ENCODE measurements around the gene SP9.

The SP9 gene

GRCh38 chr2:174326161-174327020 is 8.4 kb upstream of the SP9 start:
- DNase-seq (ENCODE audit: insufficient read length, low spot score) (no peak), FAIRE-seq (peak; percentile 20)
- TF ChIP-seq SPI1 (IDR thresholded peaks at IDR 0.05; ENCODE audit: low read depth, low read length) = no peak
- no peak for TF ChIP-seq POLR2A (IDR thresholded peaks at IDR 0.05; ENCODE audit: low read depth, low read length)
- TF ChIP-seq TAF1 (IDR thresholded peaks at IDR 0.05; ENCODE audit: low read depth, low read length) = no peak
- no peak for TF ChIP-seq POU2F2 (IDR thresholded peaks at IDR 0.05; ENCODE audit: low read depth, low read length)
- no peak for TF ChIP-seq PAX5 (IDR thresholded peaks at IDR 0.05; ENCODE audit: insufficient read depth, low read length, severe bottlenecking)
- TF ChIP-seq POLR2AphosphoS5 (IDR thresholded peaks at IDR 0.05; ENCODE audit: low read depth, low read length) = no peak

GRCh38 chr2:174327021-174327840 is 7.5 kb upstream of the SP9 start:
- no peak for DNase-seq (ENCODE audit: insufficient read length, low spot score)
- TF ChIP-seq SPI1 (IDR thresholded peaks at IDR 0.05; ENCODE audit: low read depth, low read length) = no peak
- no peak for TF ChIP-seq POLR2A (IDR thresholded peaks at IDR 0.05; ENCODE audit: low read depth, low read length)
- no peak for TF ChIP-seq POLR2AphosphoS5 (IDR thresholded peaks at IDR 0.05; ENCODE audit: low read depth, low read length)
- no peak for TF ChIP-seq POU2F2 (IDR thresholded peaks at IDR 0.05; ENCODE audit: low read depth, low read length)
- no peak for TF ChIP-seq PAX5 (IDR thresholded peaks at IDR 0.05; ENCODE audit: insufficient read depth, low read length, severe bottlenecking)
- TF ChIP-seq TAF1 (IDR thresholded peaks at IDR 0.05; ENCODE audit: low read depth, low read length) = no peak
- peak; percentile 35 for FAIRE-seq

GRCh38 chr2:174327841-174328113 is 7.0 kb upstream of the SP9 start:
- no peak for DNase-seq (ENCODE audit: insufficient read length, low spot score)
- TF ChIP-seq TAF1 (IDR thresholded peaks at IDR 0.05; ENCODE audit: low read depth, low read length) (no peak), POLR2AphosphoS5 (IDR thresholded peaks at IDR 0.05; ENCODE audit: low read depth, low read length) (no peak), POLR2A (IDR thresholded peaks at IDR 0.05; ENCODE audit: low read depth, low read length) (no peak), SPI1 (IDR thresholded peaks at IDR 0.05; ENCODE audit: low read depth, low read length) (no peak), POU2F2 (IDR thresholded peaks at IDR 0.05; ENCODE audit: low read depth, low read length) (no peak), PAX5 (IDR thresholded peaks at IDR 0.05; ENCODE audit: insufficient read depth, low read length, severe bottlenecking) (no peak)
- FAIRE-seq = no peak

- TF ChIP-seq POLR2A (IDR thresholded peaks at IDR 0.05; ENCODE audit: low read depth, low read length) (no peak), TAF1 (IDR thresholded peaks at IDR 0.05; ENCODE audit: low read depth, low read length) (no peak), SPI1 (IDR thresholded peaks at IDR 0.05; ENCODE audit: low read depth, low read length) (no peak), POU2F2 (IDR thresholded peaks at IDR 0.05; ENCODE audit: low read depth, low read length) (no peak), POLR2AphosphoS5 (IDR thresholded peaks at IDR 0.05; ENCODE audit: low read depth, low read length) (no peak), PAX5 (IDR thresholded peaks at IDR 0.05; ENCODE audit: insufficient read depth, low read length, severe bottlenecking) (no peak)
- no peak for DNase-seq (ENCODE audit: insufficient read length, low spot score)
- no peak for FAIRE-seq
Measured at GRCh38 chr2:174328114-174328960, 6.4 kb upstream of the SP9 start.

GRCh38 chr2:174328961-174329715 is 5.6 kb upstream of the SP9 start:
- FAIRE-seq (no peak), DNase-seq (ENCODE audit: insufficient read length, low spot score) (no peak)
- no peak for TF ChIP-seq SPI1 (IDR thresholded peaks at IDR 0.05; ENCODE audit: low read depth, low read length)
- TF ChIP-seq POU2F2 (IDR thresholded peaks at IDR 0.05; ENCODE audit: low read depth, low read length) = no peak
- TF ChIP-seq TAF1 (IDR thresholded peaks at IDR 0.05; ENCODE audit: low read depth, low read length) = no peak
- no peak for TF ChIP-seq PAX5 (IDR thresholded peaks at IDR 0.05; ENCODE audit: insufficient read depth, low read length, severe bottlenecking)
- TF ChIP-seq POLR2A (IDR thresholded peaks at IDR 0.05; ENCODE audit: low read depth, low read length) = no peak
- no peak for TF ChIP-seq POLR2AphosphoS5 (IDR thresholded peaks at IDR 0.05; ENCODE audit: low read depth, low read length)

- FAIRE-seq (no peak), DNase-seq (ENCODE audit: insufficient read length, low spot score) (no peak)
- TF ChIP-seq POU2F2 (IDR thresholded peaks at IDR 0.05; ENCODE audit: low read depth, low read length) (no peak), POLR2A (IDR thresholded peaks at IDR 0.05; ENCODE audit: low read depth, low read length) (no peak), TAF1 (IDR thresholded peaks at IDR 0.05; ENCODE audit: low read depth, low read length) (no peak), PAX5 (IDR thresholded peaks at IDR 0.05; ENCODE audit: insufficient read depth, low read length, severe bottlenecking) (no peak), POLR2AphosphoS5 (IDR thresholded peaks at IDR 0.05; ENCODE audit: low read depth, low read length) (no peak), SPI1 (IDR thresholded peaks at IDR 0.05; ENCODE audit: low read depth, low read length) (no peak)
Measured at GRCh38 chr2:174330945-174331594, 3.7 kb upstream of the SP9 start.

- no peak for TF ChIP-seq POLR2A (IDR thresholded peaks at IDR 0.05; ENCODE audit: low read depth, low read length)
- no peak for TF ChIP-seq POU2F2 (IDR thresholded peaks at IDR 0.05; ENCODE audit: low read depth, low read length)
- TF ChIP-seq PAX5 (IDR thresholded peaks at IDR 0.05; ENCODE audit: insufficient read depth, low read length, severe bottlenecking) = no peak
- no peak for TF ChIP-seq POLR2AphosphoS5 (IDR thresholded peaks at IDR 0.05; ENCODE audit: low read depth, low read length)
- TF ChIP-seq TAF1 (IDR thresholded peaks at IDR 0.05; ENCODE audit: low read depth, low read length) = no peak
- no peak for TF ChIP-seq SPI1 (IDR thresholded peaks at IDR 0.05; ENCODE audit: low read depth, low read length)
- no peak for DNase-seq (ENCODE audit: insufficient read length, low spot score)
- no peak for FAIRE-seq
Measured at GRCh38 chr2:174331595-174332216, 3.0 kb upstream of the SP9 start.
